ENCODE data around the gene CEP112. TPM values are rescaled to one million over a fixed set of nuclear protein-coding genes. Genes with fewer than 3 reads are reported as not detected.

The CEP112 gene
- total and polyA plus RNA-seq, 2 of the 13 experiments (the other 11 are each of a cell fraction or from before 2014, with no cell fraction given) = 1.2 to 3.4 TPM

GRCh38 chr17:66191593-66192377 lies at the start of gene CEP112 (continued):
- TF ChIP-seq ZFP62 (CRISPR knock-in tag; IDR thresholded peaks at IDR 0.05) (no peak), ATF1 (CRISPR knock-in tag; IDR thresholded peaks at IDR 0.05) (no peak), ZNF713 (CRISPR knock-in tag; IDR thresholded peaks at IDR 0.05) (no peak), HIC2 (CRISPR knock-in tag; IDR thresholded peaks at IDR 0.05; ENCODE audit: low read depth) (no peak), UBTF (CRISPR knock-in tag; IDR thresholded peaks at IDR 0.05) (peak; percentile 87), ZNF550 (CRISPR knock-in tag; IDR thresholded peaks at IDR 0.05; ENCODE audit: borderline replicate concordance) (no peak; the same call in 1 of the 2 replicates), FUBP1 (CRISPR knock-in tag; IDR thresholded peaks at IDR 0.05; ENCODE audit: borderline replicate concordance) (no peak), IRF1 (CRISPR knock-in tag; IDR thresholded peaks at IDR 0.05; ENCODE audit: low read depth) (no peak), ZNF850 (CRISPR knock-in tag; conservative IDR thresholded peaks at IDR 0.05) (no peak), KDM5A (IDR thresholded peaks at IDR 0.05; ENCODE audit: borderline replicate concordance, low read length) (no peak), SMARCC2 (IDR thresholded peaks at IDR 0.05) (no peak), ZNF343 (CRISPR knock-in tag; IDR thresholded peaks at IDR 0.05) (0 out of 2 replicates have a peak, but pooled peaks have one; percentile 37), MBD4 (IDR thresholded peaks at IDR 0.05; ENCODE audit: borderline replicate concordance, low read length) (no peak), SKI (IDR thresholded peaks at IDR 0.05; ENCODE audit: partially characterized antibody) (peak; percentile 68)
- TF ChIP-seq, protein P1, sequence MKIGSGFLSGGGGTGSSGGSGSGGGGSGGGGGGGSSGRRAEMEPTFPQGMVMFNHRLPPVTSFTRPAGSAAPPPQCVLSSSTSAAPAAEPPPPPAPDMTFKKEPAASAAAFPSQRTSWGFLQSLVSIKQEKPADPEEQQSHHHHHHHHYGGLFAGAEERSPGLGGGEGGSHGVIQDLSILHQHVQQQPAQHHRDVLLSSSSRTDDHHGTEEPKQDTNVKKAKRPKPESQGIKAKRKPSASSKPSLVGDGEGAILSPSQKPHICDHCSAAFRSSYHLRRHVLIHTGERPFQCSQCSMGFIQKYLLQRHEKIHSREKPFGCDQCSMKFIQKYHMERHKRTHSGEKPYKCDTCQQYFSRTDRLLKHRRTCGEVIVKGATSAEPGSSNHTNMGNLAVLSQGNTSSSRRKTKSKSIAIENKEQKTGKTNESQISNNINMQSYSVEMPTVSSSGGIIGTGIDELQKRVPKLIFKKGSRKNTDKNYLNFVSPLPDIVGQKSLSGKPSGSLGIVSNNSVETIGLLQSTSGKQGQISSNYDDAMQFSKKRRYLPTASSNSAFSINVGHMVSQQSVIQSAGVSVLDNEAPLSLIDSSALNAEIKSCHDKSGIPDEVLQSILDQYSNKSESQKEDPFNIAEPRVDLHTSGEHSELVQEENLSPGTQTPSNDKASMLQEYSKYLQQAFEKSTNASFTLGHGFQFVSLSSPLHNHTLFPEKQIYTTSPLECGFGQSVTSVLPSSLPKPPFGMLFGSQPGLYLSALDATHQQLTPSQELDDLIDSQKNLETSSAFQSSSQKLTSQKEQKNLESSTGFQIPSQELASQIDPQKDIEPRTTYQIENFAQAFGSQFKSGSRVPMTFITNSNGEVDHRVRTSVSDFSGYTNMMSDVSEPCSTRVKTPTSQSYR (CRISPR knock-in tag; IDR thresholded peaks at IDR 0.05; ENCODE audit: borderline replicate concordance) = no peak; the same call in 1 of the 2 replicates
- TF ChIP-seq, protein P2, sequence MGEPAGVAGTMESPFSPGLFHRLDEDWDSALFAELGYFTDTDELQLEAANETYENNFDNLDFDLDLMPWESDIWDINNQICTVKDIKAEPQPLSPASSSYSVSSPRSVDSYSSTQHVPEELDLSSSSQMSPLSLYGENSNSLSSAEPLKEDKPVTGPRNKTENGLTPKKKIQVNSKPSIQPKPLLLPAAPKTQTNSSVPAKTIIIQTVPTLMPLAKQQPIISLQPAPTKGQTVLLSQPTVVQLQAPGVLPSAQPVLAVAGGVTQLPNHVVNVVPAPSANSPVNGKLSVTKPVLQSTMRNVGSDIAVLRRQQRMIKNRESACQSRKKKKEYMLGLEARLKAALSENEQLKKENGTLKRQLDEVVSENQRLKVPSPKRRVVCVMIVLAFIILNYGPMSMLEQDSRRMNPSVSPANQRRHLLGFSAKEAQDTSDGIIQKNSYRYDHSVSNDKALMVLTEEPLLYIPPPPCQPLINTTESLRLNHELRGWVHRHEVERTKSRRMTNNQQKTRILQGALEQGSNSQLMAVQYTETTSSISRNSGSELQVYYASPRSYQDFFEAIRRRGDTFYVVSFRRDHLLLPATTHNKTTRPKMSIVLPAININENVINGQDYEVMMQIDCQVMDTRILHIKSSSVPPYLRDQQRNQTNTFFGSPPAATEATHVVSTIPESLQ (CRISPR knock-in tag; conservative IDR thresholded peaks at IDR 0.05) = no peak

All from HepG2 (cell line).